Bone marrow (tissue), 2 donors: ENCODE measurements around the gene POU6F2.
A peak's percentile ranks its signal among the peaks of the same experiment; 100 is the strongest.

ENCODE experiments used
- DNase-seq, 2 donors: peaks; one replicate each; lab custom pipeline; 2025; lab: John Stamatoyannopoulos, UW

POU6F2 gene

DNA sequence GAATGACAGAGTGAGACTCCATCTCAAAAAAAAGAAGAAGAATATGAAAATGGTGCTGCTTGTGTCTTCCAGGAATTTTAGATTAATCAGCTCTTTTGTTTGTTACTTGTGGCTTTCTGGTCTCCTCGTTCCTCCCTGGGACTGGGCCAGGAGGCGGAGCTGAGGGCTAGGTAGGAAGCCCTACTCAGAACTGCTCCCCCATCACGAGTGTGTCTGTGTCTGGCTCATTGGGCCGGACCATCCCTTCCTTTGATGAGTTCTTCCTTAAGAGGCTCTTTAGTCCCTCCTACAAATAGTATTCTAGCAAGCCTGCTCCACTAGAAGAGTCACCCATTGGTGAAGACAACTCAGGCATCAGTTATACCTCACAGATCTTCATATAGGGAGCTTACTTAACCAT lies 531.7 kb downstream of the POU6F2 start:
- no peak for DNase-seq

DNA sequence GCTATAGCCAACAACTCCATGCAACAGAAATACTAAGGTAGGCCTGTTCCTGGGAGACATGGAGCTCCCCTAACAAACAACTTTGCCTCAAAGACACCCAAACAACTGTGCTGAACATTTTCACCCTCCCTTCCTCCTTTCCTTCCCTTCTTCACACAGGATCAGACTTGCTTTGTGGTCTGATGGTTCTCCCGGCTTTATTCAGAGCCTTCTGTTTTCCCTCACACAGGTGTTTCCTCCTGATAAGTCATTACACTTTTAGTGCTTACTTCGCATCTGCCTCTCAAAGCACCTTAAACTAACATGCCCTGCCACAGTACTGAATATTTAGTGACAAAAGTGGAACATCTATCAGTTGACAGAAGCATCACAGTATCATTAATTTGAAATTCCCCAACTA lies 532.2 kb downstream of the POU6F2 start:
- DNase-seq: no peak

DNA sequence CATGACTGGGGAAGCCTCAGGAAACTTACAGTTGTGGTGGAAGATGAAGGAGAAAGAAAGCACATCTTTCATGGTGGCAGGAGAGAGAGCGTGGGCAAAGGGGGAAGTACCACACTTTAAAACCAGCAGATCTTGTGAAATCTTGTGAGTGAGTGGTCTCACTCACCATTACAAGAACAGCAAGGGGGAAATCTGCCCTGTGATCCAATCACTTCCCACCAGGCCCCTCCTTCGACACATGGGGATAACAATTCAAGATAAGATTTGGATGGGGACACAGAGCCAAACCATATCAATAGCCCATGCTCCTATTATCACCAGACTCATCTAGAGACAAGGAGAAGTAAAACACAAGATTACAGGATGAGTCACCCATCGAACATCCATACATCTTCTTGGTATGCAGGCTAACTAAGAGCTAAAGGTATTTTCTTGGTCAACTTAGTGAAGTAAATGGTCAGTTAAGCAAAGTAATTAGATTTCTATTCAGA lies 533.2 kb downstream of the POU6F2 start:
- DNase-seq: peak in 1 of 2 donors; percentile 6

- DNase-seq: no peak
These were observed 538.0 kb downstream of the POU6F2 start for GRCh38 chr7:39515534-39516228.

- DNase-seq: no peak
These were observed 538.8 kb downstream of the POU6F2 start for GRCh38 chr7:39516498-39516897.

- no peak for DNase-seq
These were observed 539.5 kb downstream of the POU6F2 start for GRCh38 chr7:39517240-39517639.
